ENCODE measurements around the gene INVS.

Gene INVS

DNA sequence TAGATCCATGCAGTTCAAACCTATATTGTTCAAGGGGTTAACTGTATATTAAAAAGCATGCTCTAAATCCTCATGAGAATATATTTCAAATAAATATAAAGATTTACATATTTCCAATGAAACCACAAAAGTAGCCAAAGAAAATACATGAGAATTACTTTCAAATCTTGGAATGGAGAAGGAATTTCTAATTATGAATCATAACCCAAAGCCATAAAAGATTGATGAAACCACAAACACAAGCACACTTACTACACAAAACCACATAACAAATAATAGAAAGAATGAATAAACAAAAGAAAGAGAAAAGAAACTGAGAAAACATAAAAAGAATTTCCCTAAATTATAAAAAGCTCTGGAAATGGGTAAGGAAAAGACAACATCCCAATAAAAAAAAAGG, 16.3 kb upstream of the INVS start:
- DNase-seq: no peak
- TF ChIP-seq, protein P1, sequence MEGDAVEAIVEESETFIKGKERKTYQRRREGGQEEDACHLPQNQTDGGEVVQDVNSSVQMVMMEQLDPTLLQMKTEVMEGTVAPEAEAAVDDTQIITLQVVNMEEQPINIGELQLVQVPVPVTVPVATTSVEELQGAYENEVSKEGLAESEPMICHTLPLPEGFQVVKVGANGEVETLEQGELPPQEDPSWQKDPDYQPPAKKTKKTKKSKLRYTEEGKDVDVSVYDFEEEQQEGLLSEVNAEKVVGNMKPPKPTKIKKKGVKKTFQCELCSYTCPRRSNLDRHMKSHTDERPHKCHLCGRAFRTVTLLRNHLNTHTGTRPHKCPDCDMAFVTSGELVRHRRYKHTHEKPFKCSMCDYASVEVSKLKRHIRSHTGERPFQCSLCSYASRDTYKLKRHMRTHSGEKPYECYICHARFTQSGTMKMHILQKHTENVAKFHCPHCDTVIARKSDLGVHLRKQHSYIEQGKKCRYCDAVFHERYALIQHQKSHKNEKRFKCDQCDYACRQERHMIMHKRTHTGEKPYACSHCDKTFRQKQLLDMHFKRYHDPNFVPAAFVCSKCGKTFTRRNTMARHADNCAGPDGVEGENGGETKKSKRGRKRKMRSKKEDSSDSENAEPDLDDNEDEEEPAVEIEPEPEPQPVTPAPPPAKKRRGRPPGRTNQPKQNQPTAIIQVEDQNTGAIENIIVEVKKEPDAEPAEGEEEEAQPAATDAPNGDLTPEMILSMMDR (IDR thresholded peaks at IDR 0.05): no peak
- Histone ChIP-seq H3K36me3 (no peaks in the 10 kb centered on the region), H3K27me3 (no peaks in the 10 kb centered on the region), H3K4me3 (no peak overlapping the region), H3K4me1 (peaks cover 0 to 38% (median 19%) of the 10 kb centered on the region in 4 donors), H3K27ac (no peak overlapping the region), H3K9me3 (no peaks in the 10 kb centered on the region)
- intact Hi-C loops (cut with DNase I; ENCODE audit: low total_unique reads): no loop called here

DNA sequence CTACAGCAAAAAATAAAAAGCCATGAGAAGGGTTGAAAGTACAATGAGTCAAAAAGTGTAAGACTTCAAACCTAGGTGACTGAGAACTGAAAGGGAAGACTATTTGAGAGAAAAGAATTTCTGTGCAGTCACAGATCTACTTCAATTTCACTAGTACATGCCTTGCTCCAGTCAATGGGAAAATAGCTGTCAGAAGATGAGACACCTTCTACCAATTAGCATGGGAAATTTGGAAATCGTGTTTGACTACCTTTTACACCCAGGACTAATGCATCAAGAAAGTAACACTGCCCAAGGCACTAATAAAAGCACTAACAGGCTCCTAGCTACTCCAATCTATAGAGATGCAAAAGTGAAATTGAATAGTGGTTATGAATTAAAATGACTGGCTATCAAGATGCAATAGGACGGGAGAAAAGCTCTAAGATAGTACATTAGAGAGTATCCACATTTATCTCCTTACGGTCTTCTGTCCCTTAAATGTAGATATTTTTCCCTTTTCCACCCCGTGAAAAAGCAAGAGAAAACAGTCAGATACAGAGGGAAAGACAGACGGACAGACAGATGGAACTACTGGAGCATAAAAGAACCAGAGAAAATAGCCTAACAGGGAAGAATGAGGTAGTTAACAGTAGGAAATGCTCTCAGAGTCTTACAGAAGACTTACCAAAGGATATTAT, 15.5 kb upstream of the INVS start:
- H3K4me3 ChIP-seq: no peak overlapping the region
- no peaks in the 10 kb centered on the region for H3K36me3 ChIP-seq
- TF ChIP-seq, protein P1 (IDR thresholded peaks at IDR 0.05): no peak
- H3K9me3 ChIP-seq: no peaks in the 10 kb centered on the region
- DNase-seq: no peak
- no peak overlapping the region for H3K27ac ChIP-seq
- H3K4me1 ChIP-seq: peaks cover 0 to 38% (median 19%) of the 10 kb centered on the region in 4 donors
- H3K27me3 ChIP-seq: no peaks in the 10 kb centered on the region
- intact Hi-C loops (cut with DNase I; ENCODE audit: low total_unique reads): no loop called here

GRCh38 chr9:100084128-100084453, 15.0 kb upstream of the INVS start:
- H3K27me3 ChIP-seq: no peaks in the 10 kb centered on the region
- H3K4me1 ChIP-seq: peaks cover 0 to 38% (median 19%) of the 10 kb centered on the region in 4 donors
- TF ChIP-seq, protein P1 (IDR thresholded peaks at IDR 0.05): no peak
- intact Hi-C loops (cut with DNase I; ENCODE audit: low total_unique reads): no loop called here
- H3K9me3 ChIP-seq: no peaks in the 10 kb centered on the region
- H3K4me3 ChIP-seq: no peak overlapping the region
- H3K36me3 ChIP-seq: no peaks in the 10 kb centered on the region
- DNase-seq: no peak
- no peak overlapping the region for H3K27ac ChIP-seq

- Histone ChIP-seq H3K27ac (no peak overlapping the region), H3K4me3 (no peak overlapping the region), H3K27me3 (no peaks in the 10 kb centered on the region), H3K4me1 (peaks cover 0 to 38% (median 19%) of the 10 kb centered on the region in 4 donors), H3K36me3 (no peaks in the 10 kb centered on the region), H3K9me3 (no peaks in the 10 kb centered on the region)
- TF ChIP-seq, protein P1 (IDR thresholded peaks at IDR 0.05): no peak
- intact Hi-C loops (cut with DNase I; ENCODE audit: low total_unique reads): no loop called here
- DNase-seq: no peak
Observed at GRCh38 chr9:100084734-100085133, 14.3 kb upstream of the INVS start.

DNA sequence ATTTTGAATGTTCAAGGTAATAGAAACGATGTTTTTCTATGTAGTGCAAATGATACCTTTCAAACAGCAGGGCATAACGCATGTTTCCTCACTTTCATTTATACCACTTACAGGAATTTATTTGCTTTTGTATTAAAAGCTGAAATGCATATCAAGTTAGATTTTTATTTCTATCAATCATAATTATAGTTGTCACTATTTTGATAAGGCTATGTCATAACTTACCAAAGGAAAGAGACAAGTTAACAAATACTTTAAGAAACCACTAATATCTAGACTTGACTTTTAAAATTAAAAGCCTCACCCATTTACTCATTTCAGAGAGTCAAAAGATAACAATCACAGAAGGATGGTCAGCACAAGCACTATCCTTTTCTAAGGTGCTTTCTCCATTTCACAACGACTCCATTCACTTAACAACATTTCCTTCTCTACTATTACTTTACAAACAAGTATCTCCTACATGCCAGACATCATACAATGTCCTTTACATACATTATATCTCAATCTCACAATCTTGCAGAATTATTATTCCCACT, 12.9 kb upstream of the INVS start:
- intact Hi-C loops (cut with DNase I; ENCODE audit: low total_unique reads): no loop called here
- no peaks in the 10 kb centered on the region for H3K27me3 ChIP-seq
- no peaks in the 10 kb centered on the region for H3K36me3 ChIP-seq
- TF ChIP-seq, protein P1 (IDR thresholded peaks at IDR 0.05): no peak
- peaks cover 0 to 37% (median 19%) of the 10 kb centered on the region in 4 donors for H3K4me1 ChIP-seq
- no peak overlapping the region for H3K4me3 ChIP-seq
- DNase-seq: no peak
- H3K27ac ChIP-seq: no peak overlapping the region
- no peaks in the 10 kb centered on the region for H3K9me3 ChIP-seq

All from tibial artery (tissue), 4 donors.